DOHH2 (cell line): ENCODE measurements around the gene LAMB3.

Experiments
- H3F3A ChIP-seq: fragments of 200-600 bp; sonication (generic), shearing (Covaris generic); 2 replicates; pipeline ENCODE4 v1.6.0; 2016; ENCODE audit warnings: antibody characterized with exemption, mild to moderate bottlenecking; ENCODE audit not compliant: control insufficient read depth, insufficient read depth
- H3K27ac ChIP-seq: fragments of 200-600 bp; sonication (generic); 2 replicates; pipeline ENCODE4 v1.5.1; 2014; ENCODE audit warnings: low read depth, mild to moderate bottlenecking, low read length, moderate library complexity
- H3K27me3 ChIP-seq: fragments of 200-600 bp; sonication (generic); 2 replicates; pipeline ENCODE4 v1.6.1; 2014; ENCODE audit warnings: mild to moderate bottlenecking, low read length, mixed read lengths; ENCODE audit not compliant: control insufficient read depth
- H3K36me3 ChIP-seq: fragments of 200-600 bp; sonication (generic); 2 replicates; pipeline ENCODE4 v1.6.1; 2014; ENCODE audit warnings: mild to moderate bottlenecking, low read length, moderate library complexity, mixed read lengths; ENCODE audit not compliant: control insufficient read depth
- H3K4me1 ChIP-seq: fragments of 200-600 bp; sonication (generic); 2 replicates; pipeline ENCODE4 v1.6.1; 2014; ENCODE audit warnings: mild to moderate bottlenecking, low read length, mixed read lengths; ENCODE audit not compliant: control insufficient read depth
- H3K4me2 ChIP-seq: fragments of 200-600 bp; sonication (generic); 2 replicates; pipeline ENCODE4 v1.6.0; 2014; ENCODE audit warnings: mild to moderate bottlenecking, low read length, moderate library complexity
- H3K4me3 ChIP-seq: fragments of 200-600 bp; sonication (generic); 2 replicates; pipeline ENCODE4 v1.5.1; 2014; ENCODE audit warnings: mild to moderate bottlenecking, low read length, mixed read lengths
- H3K79me2 ChIP-seq: fragments of 200-600 bp; sonication (generic); 2 replicates; pipeline ENCODE4 v1.6.1; 2014; ENCODE audit warnings: mild to moderate bottlenecking, low read length, mixed read lengths; ENCODE audit not compliant: control insufficient read depth
- H3K9me2 ChIP-seq: fragments of 200-600 bp; sonication (generic); replicated peaks from 2 replicates; pipeline ENCODE4 v1.6.1; 2014; ENCODE audit warnings: mild to moderate bottlenecking, low read length, mixed read lengths; ENCODE audit not compliant: control insufficient read depth
- H3K9me3 ChIP-seq: fragments of 200-600 bp; sonication (generic); 2 replicates; pipeline ENCODE4 v1.6.1; 2014; ENCODE audit warnings: antibody characterized with exemption, low read length, mixed read lengths; ENCODE audit not compliant: control insufficient read depth, insufficient read depth
- H4K20me1 ChIP-seq: fragments of 200-600 bp; sonication (generic); 2 replicates; pipeline ENCODE4 v1.6.0; 2014; ENCODE audit warnings: low read depth, mild to moderate bottlenecking, antibody characterized with exemption, low read length, moderate library complexity; ENCODE audit not compliant: control insufficient read depth, insufficient read depth
- CTCF ChIP-seq: fragments of 200-600 bp; sonication (generic); IDR thresholded peaks from one replicate; pipeline ENCODE4 v1.5.1; 2014; ENCODE audit warnings: antibody characterized with exemption, mild to moderate bottlenecking, low read depth, low read length; ENCODE audit not compliant: poor library complexity, severe bottlenecking
- EZH2phosphoT487 ChIP-seq: fragments of 200-600 bp; sonication (generic); IDR thresholded peaks from 2 replicates; pipeline ENCODE4 v1.6.1; 2017; ENCODE audit warnings: borderline replicate concordance, mild to moderate bottlenecking, antibody characterized with exemption, low read length, moderate library complexity, mixed read lengths

The LAMB3 gene

DNA sequence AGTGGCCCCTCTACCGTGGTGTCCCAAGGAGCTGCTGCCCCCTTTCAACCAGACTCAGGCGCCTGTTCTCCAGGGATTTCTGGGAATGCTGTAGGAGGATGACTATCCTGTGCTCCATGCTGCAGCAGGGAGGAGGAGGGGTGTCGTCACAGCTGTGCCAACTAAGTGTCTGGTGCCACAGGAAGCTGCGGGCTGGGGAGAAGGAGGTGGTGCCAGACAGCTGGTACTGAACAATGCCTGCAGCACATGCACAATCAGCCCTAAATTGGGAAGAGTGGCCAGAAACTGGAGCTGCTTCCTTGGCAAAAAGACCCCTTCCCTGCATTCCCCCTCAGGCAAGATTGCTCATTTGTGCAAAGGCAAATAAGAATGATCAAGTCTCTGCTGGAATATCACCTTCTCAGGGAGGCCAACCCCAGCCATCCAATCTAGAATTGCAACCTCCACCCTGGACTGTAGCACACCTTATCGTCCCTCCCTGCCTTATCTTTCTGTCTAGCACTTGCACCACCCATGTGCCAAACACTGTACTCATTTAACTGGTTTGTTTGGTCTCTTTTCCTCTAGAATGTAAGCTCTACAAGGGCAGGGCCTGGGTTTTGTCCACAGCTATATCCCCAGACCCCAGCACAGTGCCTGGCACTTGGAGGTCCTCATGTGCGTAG lies 33.3 kb downstream of the LAMB3 start:
- no peaks in the 10 kb centered on the region for H3K27me3 ChIP-seq
- H3K79me2 ChIP-seq = no peaks in the 10 kb centered on the region
- H4K20me1 ChIP-seq = no peaks in the 10 kb centered on the region
- H3F3A ChIP-seq = no peaks in the 10 kb centered on the region
- TF ChIP-seq EZH2phosphoT487 = no peak
- no peak for TF ChIP-seq CTCF
- no peaks in the 10 kb centered on the region for H3K9me3 ChIP-seq
- no peak overlapping the region for H3K4me3 ChIP-seq
- no peak overlapping the region for H3K27ac ChIP-seq
- no peaks in the 10 kb centered on the region for H3K36me3 ChIP-seq
- H3K4me1 ChIP-seq = no peaks in the 10 kb centered on the region
- H3K9me2 ChIP-seq = no peaks in the 10 kb centered on the region
- H3K4me2 ChIP-seq = no peak overlapping the region

- Histone ChIP-seq H3K36me3 (no peaks in the 10 kb centered on the region), H3K27me3 (no peaks in the 10 kb centered on the region), H3K79me2 (no peaks in the 10 kb centered on the region), H3K9me3 (no peaks in the 10 kb centered on the region), H3K27ac (no peak overlapping the region), H3K4me3 (no peak overlapping the region), H3K9me2 (no peaks in the 10 kb centered on the region), H4K20me1 (no peaks in the 10 kb centered on the region), H3K4me2 (no peak overlapping the region), H3F3A (no peaks in the 10 kb centered on the region), H3K4me1 (no peaks in the 10 kb centered on the region)
- TF ChIP-seq CTCF (no peak), EZH2phosphoT487 (no peak)
These were observed 33.9 kb downstream of the LAMB3 start for GRCh38 chr1:209618291-209618690.

- H3K36me3 ChIP-seq = no peaks in the 10 kb centered on the region
These were observed 34.5 kb downstream of the LAMB3 start for GRCh38 chr1:209617755-209618154.

More at GRCh38 chr1:209617755-209618154, 34.5 kb downstream of the LAMB3 start:
- H3K4me1 ChIP-seq = no peaks in the 10 kb centered on the region
- TF ChIP-seq CTCF (no peak), EZH2phosphoT487 (no peak)
- H3K9me2 ChIP-seq = no peaks in the 10 kb centered on the region
- H3K27ac ChIP-seq = no peak overlapping the region
- H3K9me3 ChIP-seq = no peaks in the 10 kb centered on the region
- no peaks in the 10 kb centered on the region for H3K27me3 ChIP-seq
- H4K20me1 ChIP-seq = no peaks in the 10 kb centered on the region
- H3K79me2 ChIP-seq = no peaks in the 10 kb centered on the region
- H3F3A ChIP-seq = no peaks in the 10 kb centered on the region
- H3K4me2 ChIP-seq = no peak overlapping the region
- H3K4me3 ChIP-seq = no peak overlapping the region
